Left ventricle myocardium inferior (tissue), 1 donor: ENCODE results near the gene TBC1D5. TPM values are rescaled to one million over a fixed set of nuclear protein-coding genes. Genes with fewer than 3 reads are reported as not detected.
"Not testable (repeated sequence)": the region's sequence is repeated elsewhere in the genome, so short reads cannot be mapped to it uniquely, and the experiment has no call there.

ENCODE experiments used
- DNase-seq: peaks from one replicate; pipeline ENCODE4 v3.0.0-alpha.2; 2020
- H3K27ac ChIP-seq: fragments of 200-600 bp; replicated peaks from 2 replicates; pipeline ENCODE4 v1.8.0; 2021
- H3K27me3 ChIP-seq: fragments of 200-600 bp; 2 replicates; pipeline ENCODE4 v1.8.0; 2021; ENCODE audit warnings: low read depth
- H3K36me3 ChIP-seq: fragments of 200-600 bp; 2 replicates; pipeline ENCODE4 v1.8.0; 2021
- H3K4me1 ChIP-seq: fragments of 200-600 bp; 2 replicates; pipeline ENCODE4 v1.8.0; 2021
- H3K4me3 ChIP-seq: fragments of 200-600 bp; 2 replicates; pipeline ENCODE4 v1.8.0; 2021; ENCODE audit warnings: mild to moderate bottlenecking, moderate library complexity
- H3K9me3 ChIP-seq: fragments of 200-600 bp; replicated peaks from 2 replicates; pipeline ENCODE4 v1.8.0; 2021
- CTCF ChIP-seq: fragments of 200-600 bp; IDR thresholded peaks from 2 replicates; pipeline ENCODE4 v1.8.0; 2021; ENCODE audit warnings: antibody characterized with exemption, mild to moderate bottlenecking, borderline replicate concordance
- intact Hi-C: fragments of 100-400 bp; cut with micrococcal nuclease; formaldehyde crosslinking; loops from one replicate; pipeline ENCODE4 v1.11.0; 2022
- total RNA-seq: library from RNA; stranded (reverse); fragmentation: NEBNext Ultra II Directional; extraction: Animal tissue kit (Norgen Biotek cat#: 25700); gene quantifications from one replicate; pipeline ENCODE4 v1.2.1, GENCODE V29; 2021
- donor health status: DM: no; HTN: yes; CAD: no; lungs with severe emphysema.

TBC1D5 gene
- total RNA-seq, 1 donor from 2014 or later: 26.9 TPM

DNA sequence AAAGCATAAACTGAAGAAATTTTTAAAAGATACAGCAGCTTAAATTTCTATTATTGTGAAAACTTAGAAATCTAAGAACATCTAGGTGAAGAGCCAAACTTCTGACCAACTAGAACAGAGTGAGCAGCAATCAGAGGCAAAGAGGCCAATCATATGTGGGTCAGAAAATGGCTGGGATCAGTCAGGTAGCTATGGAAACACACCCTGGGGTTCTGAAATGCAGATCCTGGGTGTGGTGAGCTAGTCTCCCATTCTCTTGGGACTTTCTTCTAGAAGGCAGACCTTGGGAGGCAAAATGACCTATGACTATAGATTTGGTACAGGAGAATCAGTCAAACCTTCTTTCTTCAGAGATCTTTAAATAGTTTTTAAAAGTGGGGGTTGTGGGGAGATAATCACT lies 385.8 kb downstream of the TBC1D5 start:
- no peak for TF ChIP-seq CTCF
- peaks cover 11% of the 10 kb centered on the region for H3K4me1 ChIP-seq
- intact Hi-C loops: no loop called here
- no peak overlapping the region for H3K4me3 ChIP-seq
- no peaks in the 10 kb centered on the region for H3K36me3 ChIP-seq
- no peaks in the 10 kb centered on the region for H3K9me3 ChIP-seq
- H3K27ac ChIP-seq: no peak overlapping the region
- no peaks in the 10 kb centered on the region for H3K27me3 ChIP-seq
- DNase-seq: no peak

DNA sequence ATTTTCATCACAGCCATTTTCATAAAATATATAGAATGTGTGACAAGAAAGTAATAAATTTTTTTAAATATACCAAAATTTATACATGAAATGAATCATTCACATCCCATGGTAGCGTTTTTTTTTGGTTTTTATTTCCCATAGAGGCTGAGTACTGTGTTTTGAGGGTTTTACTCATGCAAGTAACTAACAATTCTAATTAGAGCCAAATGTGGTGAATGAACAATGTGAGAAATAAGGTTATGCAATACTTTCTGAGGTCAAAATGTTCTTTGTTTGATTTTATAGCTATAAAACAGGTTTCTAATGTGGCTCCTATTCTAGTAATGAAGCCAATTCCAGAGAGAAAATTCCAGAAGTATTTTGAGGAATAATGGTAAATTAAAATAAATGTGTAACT lies 386.8 kb downstream of the TBC1D5 start:
- H3K27me3 ChIP-seq: no peaks in the 10 kb centered on the region
- H3K4me1 ChIP-seq: peaks cover 11% of the 10 kb centered on the region
- H3K9me3 ChIP-seq: no peaks in the 10 kb centered on the region
- intact Hi-C loops: no loop called here
- no peak overlapping the region for H3K4me3 ChIP-seq
- H3K36me3 ChIP-seq: no peaks in the 10 kb centered on the region
- DNase-seq: no peak
- TF ChIP-seq CTCF: no peak
- H3K27ac ChIP-seq: peak overlapping the region; percentile 5

DNA sequence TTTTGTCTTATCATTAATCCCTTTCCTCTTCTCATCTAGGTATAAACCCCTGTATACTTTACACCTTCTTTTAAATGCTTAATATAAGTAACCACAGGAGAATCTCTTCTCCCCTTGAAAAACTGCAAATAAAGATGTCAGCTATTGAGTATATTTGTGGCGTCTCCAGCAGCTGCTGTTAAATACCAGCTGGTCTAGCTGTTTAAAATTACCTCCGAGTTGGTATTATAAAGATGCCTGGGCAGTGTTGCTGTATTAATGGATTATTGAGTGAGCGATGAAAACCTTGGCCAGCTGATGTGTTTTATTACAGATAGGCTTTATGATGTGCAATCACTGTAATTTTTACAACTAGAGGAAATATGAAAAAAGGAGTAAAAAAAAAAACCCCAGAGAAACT lies 388.1 kb downstream of the TBC1D5 start:
- intact Hi-C loops: no loop called here
- no peak overlapping the region for H3K27ac ChIP-seq
- no peak for DNase-seq
- H3K4me3 ChIP-seq: no peak overlapping the region
- peaks cover 11% of the 10 kb centered on the region for H3K4me1 ChIP-seq
- no peaks in the 10 kb centered on the region for H3K27me3 ChIP-seq
- no peaks in the 10 kb centered on the region for H3K9me3 ChIP-seq
- H3K36me3 ChIP-seq: no peaks in the 10 kb centered on the region
- no peak for TF ChIP-seq CTCF

DNA sequence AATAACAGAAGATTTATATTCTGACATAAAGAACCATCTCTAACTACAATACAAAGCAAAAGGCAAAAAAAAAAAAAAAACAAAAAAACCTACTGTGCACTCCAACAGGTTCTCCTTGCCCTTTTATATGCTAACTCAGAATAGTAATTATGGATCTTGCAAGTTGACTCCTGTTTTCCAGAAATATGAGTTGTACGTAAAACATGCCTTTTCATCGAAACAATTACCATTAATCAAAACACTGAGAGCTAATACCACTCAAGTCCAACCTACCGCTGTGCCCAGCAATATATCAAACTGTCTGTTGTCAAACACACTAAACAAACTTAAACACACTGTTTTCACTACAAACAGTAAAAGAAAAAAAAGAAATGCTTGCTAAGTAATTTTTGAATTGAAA lies 389.8 kb downstream of the TBC1D5 start:
- DNase-seq: no peak
- H3K4me3 ChIP-seq: no peak overlapping the region
- no peaks in the 10 kb centered on the region for H3K36me3 ChIP-seq
- TF ChIP-seq CTCF: no peak
- H3K27me3 ChIP-seq: no peaks in the 10 kb centered on the region
- no peak overlapping the region for H3K27ac ChIP-seq
- peaks cover 11% of the 10 kb centered on the region for H3K4me1 ChIP-seq
- no peaks in the 10 kb centered on the region for H3K9me3 ChIP-seq
- intact Hi-C loops: no loop called here

- H3K4me3 ChIP-seq, H3K27me3 ChIP-seq, intact Hi-C loops, H3K9me3 ChIP-seq, H3K36me3 ChIP-seq, H3K27ac ChIP-seq, DNase-seq: not testable (repeated sequence)
- H3K4me1 ChIP-seq: peaks cover 11% of the 10 kb centered on the region
Measured at GRCh38 chr3:17351193-17351592, 391.2 kb downstream of the TBC1D5 start.

- no peaks in the 10 kb centered on the region for H3K36me3 ChIP-seq
- intact Hi-C loops: no loop called here
- no peaks in the 10 kb centered on the region for H3K27me3 ChIP-seq
Measured at GRCh38 chr3:17349093-17349492, 393.3 kb downstream of the TBC1D5 start.

More at GRCh38 chr3:17349093-17349492, 393.3 kb downstream of the TBC1D5 start:
- Histone ChIP-seq H3K4me1 (no peaks in the 10 kb centered on the region), H3K9me3 (no peaks in the 10 kb centered on the region), H3K27ac (no peak overlapping the region), H3K4me3 (no peak overlapping the region)
- DNase-seq: no peak
- no peak for TF ChIP-seq CTCF
